A549 (cell line): ENCODE data around the gene SUB1. TPM values are rescaled to one million over a fixed set of nuclear protein-coding genes. Genes with fewer than 3 reads are reported as not detected.

ENCODE experiments used
- ATAC-seq, 2 experiments: fragments of 200-7000 bp in 1 of 2; fragments of >200 bp in 1 of 2; cut with Nextera tagmentation in 1 of 2; cut with Tn5 transposase in 1 of 2; 3 replicates each; pipeline versions ENCODE4 v1.8.0 to v1.9.1; 2018 to 2020; ENCODE audit warnings: mild to moderate bottlenecking in 1 of 2, moderate library complexity in 1 of 2
- CTCF ChIA-PET: fragments of 300-600 bp; sonication (Branson Sonifier 250); formaldehyde crosslinking; extraction: SDS; loops from one replicate; lab custom pipeline; 2021; ENCODE audit warnings: antibody characterized with exemption, inconsistent platforms; lab: Yijun Ruan, JAX
- POLR2A ChIA-PET: fragments of 350-600 bp; formaldehyde crosslinking; extraction: SDS; loops from one replicate; lab custom pipeline; 2021; ENCODE audit warnings: antibody characterized with exemption, inconsistent platforms; lab: Yijun Ruan, JAX
- DNase-seq, 2 experiments: peaks; one replicate each; pipeline versions ENCODE4 v3.0.0 to v3.0.0-alpha.2; 2011 to 2016; ENCODE audit warnings: low read depth in 1 of 2, low spot score in 1 of 2
- FAIRE-seq: peaks from 2 replicates; lab custom pipeline; 2011; peaks lifted over from hg19 to GRCh38; lab: Jason Lieb, UNC
- H3K27ac ChIP-seq, 2 experiments: fragments of >200 bp; sonication (Bioruptor Twin); formaldehyde crosslinking; 3 replicates each; pipeline ENCODE4 v1.5.1; 2016 to 2017
- H3K4me1 ChIP-seq: fragments of >200 bp; sonication (Bioruptor Twin); formaldehyde crosslinking; 3 replicates; pipeline ENCODE4 v1.6.1; 2016
- H3K4me2 ChIP-seq: fragments of >200 bp; sonication (Bioruptor Twin); formaldehyde crosslinking; 3 replicates; pipeline ENCODE4 v1.6.1; 2016
- H3K4me3 ChIP-seq: fragments of >200 bp; sonication (Bioruptor Twin); formaldehyde crosslinking; 3 replicates; pipeline ENCODE4 v1.5.1; 2016
- H3K9me3 ChIP-seq: fragments of >200 bp; sonication (Bioruptor Twin); formaldehyde crosslinking; 3 replicates; pipeline ENCODE4 v1.6.1; 2016
- BCL3 ChIP-seq: fragments of >200 bp; sonication (Bioruptor Twin); formaldehyde crosslinking; IDR thresholded peaks from 3 replicates; pipeline ENCODE4 v1.6.1; 2016
- BHLHE40 ChIP-seq: IDR thresholded peaks from 2 replicates; pipeline ENCODE4 v1.6.1; 2012; ENCODE audit warnings: low read depth, low read length, inconsistent platforms
- CEBPB ChIP-seq, 2 experiments: fragments of >200 bp in 1 of 2; sonication (Bioruptor Twin) in 1 of 2; formaldehyde crosslinking in 1 of 2; IDR thresholded peaks; 2 replicates each; pipeline ENCODE4 v1.6.1; 2012 to 2016
- CHD4 ChIP-seq: fragments of 200-600 bp; sonication (generic); IDR thresholded peaks from 2 replicates; pipeline ENCODE4 v1.6.1; 2016; ENCODE audit warnings: antibody characterized with exemption, mild to moderate bottlenecking, borderline replicate concordance
- CTCF ChIP-seq: fragments of >200 bp; sonication (Bioruptor Twin); formaldehyde crosslinking; IDR thresholded peaks from 3 replicates; pipeline ENCODE4 v1.5.1; 2016
- EHMT2 ChIP-seq: fragments of 200-600 bp; sonication (generic); IDR thresholded peaks from 2 replicates; pipeline ENCODE4 v1.6.1; 2016; ENCODE audit warnings: antibody characterized with exemption, low read depth, mild to moderate bottlenecking, moderate library complexity
- FOSL2 ChIP-seq, 2 experiments: fragments of 450-650 bp in 1 of 2; fragments of >200 bp in 1 of 2; sonication (Bioruptor Twin) in 1 of 2; formaldehyde crosslinking; IDR thresholded peaks; 2 replicates each; pipeline versions ENCODE4 v1.5.0 to v1.6.1; 2016 to 2020; ENCODE audit warnings: mild to moderate bottlenecking in 1 of 2, moderate library complexity in 1 of 2
- HES2 ChIP-seq: fragments of >200 bp; sonication (Bioruptor Twin); formaldehyde crosslinking; IDR thresholded peaks from 2 replicates; pipeline ENCODE4 v1.6.1; 2016
- HOXB5 ChIP-seq: fragments of 250-450 bp; sonication (Bioruptor Pico); IDR thresholded peaks from 2 replicates; pipeline ENCODE4 v1.5.0; 2020; ENCODE audit warnings: mild to moderate bottlenecking, moderate library complexity
- JUN ChIP-seq, 2 experiments: fragments of >200 bp; sonication (Bioruptor Twin); formaldehyde crosslinking; IDR thresholded peaks; 2 replicates in 1 of 2; 3 replicates in 1 of 2; pipeline ENCODE4 v1.6.1; 2016 to 2017
- PHF8 ChIP-seq: fragments of 200-600 bp; sonication (generic); IDR thresholded peaks from 2 replicates; pipeline ENCODE4 v1.6.1; 2016; ENCODE audit warnings: low read depth, mild to moderate bottlenecking, antibody characterized with exemption, moderate library complexity, borderline replicate concordance
- POLR2A ChIP-seq: IDR thresholded peaks from 2 replicates; pipeline ENCODE4 v1.6.1; 2012; ENCODE audit warnings: mild to moderate bottlenecking, low read length
- RAD21 ChIP-seq, 2 experiments: fragments of >200 bp in 1 of 2; sonication (Bioruptor Twin) in 1 of 2; formaldehyde crosslinking in 1 of 2; IDR thresholded peaks in 1 of 2; conservative IDR thresholded peaks in 1 of 2; 2 replicates in 1 of 2; 3 replicates in 1 of 2; pipeline ENCODE4 v1.6.1; 2012 to 2018; ENCODE audit warnings: inconsistent platforms in 1 of 2
- SMC3 ChIP-seq: fragments of >200 bp; sonication (Bioruptor Twin); formaldehyde crosslinking; IDR thresholded peaks from 3 replicates; pipeline ENCODE4 v1.6.1; 2018; ENCODE audit warnings: inconsistent platforms
- SREBF2 ChIP-seq: fragments of 450-650 bp; IDR thresholded peaks from 2 replicates; pipeline ENCODE4 v1.6.1; 2014; ENCODE audit warnings: mild to moderate bottlenecking, moderate library complexity
- TFCP2L1 ChIP-seq: fragments of 250-450 bp; sonication (Bioruptor Pico); IDR thresholded peaks from 2 replicates; pipeline ENCODE4 v1.5.0; 2021; ENCODE audit warnings: mild to moderate bottlenecking
- ZFP36 ChIP-seq: fragments of 450-650 bp; IDR thresholded peaks from 2 replicates; pipeline ENCODE4 v1.6.1; 2014; ENCODE audit warnings: borderline replicate concordance; ENCODE audit not compliant: partially characterized antibody
- WGBS: methylation state at CpG from one replicate; pipeline ENCODE4 v1.1.6; 2017; ENCODE audit errors: missing lambda C conversion rate; 5-methylcytosine and 5-hydroxymethylcytosine counted together
- polyA minus RNA-seq: library from RNA; depleted of rRNA, polyadenylated mRNA; stranded (reverse); fragments of >200 nt; gene quantifications from 2 replicates; pipeline ENCODE4 v1.2.3, GENCODE V29; 2011; rRNA and poly(A)+ RNA removed
- polyA plus RNA-seq, 4 experiments: library from polyadenylated mRNA; depleted of rRNA in 3 of 4; stranded (reverse); fragments of >200 nt; fragmentation: RNase III in 1 of 4; extraction: RNeasy Plus Mini Kit Qiagen cat#74134 plus additional on column Dnase treatment in 1 of 4; gene quantifications; 2 replicates in 3 of 4; 3 replicates in 1 of 4; pipeline ENCODE4 v1.2.3, GENCODE V29; 2011 to 2017
- TF ChIP-seq, protein P1 (sequence below): fragments of 450-650 bp; IDR thresholded peaks from 2 replicates; pipeline ENCODE4 v1.6.1; 2014; ENCODE audit warnings: antibody characterized with exemption
- TF ChIP-seq, protein P2 (sequence below): IDR thresholded peaks from 2 replicates; pipeline ENCODE4 v1.6.1; 2012
- TF ChIP-seq, protein P3 (sequence below): IDR thresholded peaks from 2 replicates; pipeline ENCODE4 v1.6.1; 2012

The SUB1 gene
- polyA plus RNA-seq (2011; rRNA removed) (179 and 450 TPM in 2 replicates), polyA plus RNA-seq (2017; fragmentation: RNase III; extraction: RNeasy Plus Mini Kit Qiagen cat#74134 plus additional on column Dnase treatment) (190 to 208 TPM (median 197 TPM) in 3 replicates), polyA minus RNA-seq (15.5 and 17.4 TPM in 2 replicates)
- 41.4 and 61.8 TPM in 2 replicates for polyA plus RNA-seq (2012; cell fraction: cytosol; rRNA removed)
- 12.9 and 27.8 TPM in 2 replicates for polyA plus RNA-seq (2012; cell fraction: nucleus; rRNA removed)

- FAIRE-seq (no peak), ATAC-seq (peak; percentile 93 to 94), DNase-seq (peak; percentile 92 to 94)
- Histone ChIP-seq H3K4me2 (peak within 1 kb of the TSS; percentile 87), H3K4me1 (peaks cover 24% of the 10 kb centered on the region), H3K27ac (peak within 1 kb of the TSS; percentile 92 to 96), H3K4me3 (peak within 1 kb of the TSS; percentile 85), H3K9me3 (no peaks in the 10 kb centered on the region)
- TF ChIP-seq HES2 (no peak), FOSL2 (IDR thresholded peaks at IDR 0.05) (no peak), FOSL2 (CRISPR knock-in tag; IDR thresholded peaks at IDR 0.05) (peak; percentile 51), BCL3 (peak; percentile 75; the same call in 1 of the 3 replicates), TFCP2L1 (CRISPR knock-in tag) (no peak; the same call in 1 of the 2 replicates), CHD4 (no peak), JUN (IDR thresholded peaks at IDR 0.05) (peak; percentile 78 to 83), SMC3 (no peak), PHF8 (peak; percentile 92), POLR2A (peak; percentile 84), ZFP36 (no peak), RAD21 (conservative IDR thresholded peaks at IDR 0.05 in 1 of 2, IDR thresholded peaks at IDR 0.05 in 1 of 2) (0 out of 5 replicates have a peak, but pooled peaks of 1 of the 2 experiments have one; percentile 10), CTCF (peak; percentile 13; the same call in 1 of the 3 replicates), HOXB5 (no peak), CEBPB (IDR thresholded peaks at IDR 0.05) (no peak), EHMT2 (no peak), SREBF2 (no peak), BHLHE40 (peak; percentile 79)
- TF ChIP-seq, protein P1, sequence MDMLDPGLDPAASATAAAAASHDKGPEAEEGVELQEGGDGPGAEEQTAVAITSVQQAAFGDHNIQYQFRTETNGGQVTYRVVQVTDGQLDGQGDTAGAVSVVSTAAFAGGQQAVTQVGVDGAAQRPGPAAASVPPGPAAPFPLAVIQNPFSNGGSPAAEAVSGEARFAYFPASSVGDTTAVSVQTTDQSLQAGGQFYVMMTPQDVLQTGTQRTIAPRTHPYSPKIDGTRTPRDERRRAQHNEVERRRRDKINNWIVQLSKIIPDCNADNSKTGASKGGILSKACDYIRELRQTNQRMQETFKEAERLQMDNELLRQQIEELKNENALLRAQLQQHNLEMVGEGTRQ = peak; percentile 97
- TF ChIP-seq, protein P2, sequence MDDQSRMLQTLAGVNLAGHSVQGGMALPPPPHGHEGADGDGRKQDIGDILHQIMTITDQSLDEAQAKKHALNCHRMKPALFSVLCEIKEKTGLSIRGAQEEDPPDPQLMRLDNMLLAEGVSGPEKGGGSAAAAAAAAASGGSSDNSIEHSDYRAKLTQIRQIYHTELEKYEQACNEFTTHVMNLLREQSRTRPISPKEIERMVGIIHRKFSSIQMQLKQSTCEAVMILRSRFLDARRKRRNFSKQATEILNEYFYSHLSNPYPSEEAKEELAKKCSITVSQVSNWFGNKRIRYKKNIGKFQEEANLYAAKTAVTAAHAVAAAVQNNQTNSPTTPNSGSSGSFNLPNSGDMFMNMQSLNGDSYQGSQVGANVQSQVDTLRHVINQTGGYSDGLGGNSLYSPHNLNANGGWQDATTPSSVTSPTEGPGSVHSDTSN = no peak
- TF ChIP-seq, protein P3, sequence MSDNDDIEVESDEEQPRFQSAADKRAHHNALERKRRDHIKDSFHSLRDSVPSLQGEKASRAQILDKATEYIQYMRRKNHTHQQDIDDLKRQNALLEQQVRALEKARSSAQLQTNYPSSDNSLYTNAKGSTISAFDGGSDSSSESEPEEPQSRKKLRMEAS = peak; percentile 65
- ChIA-PET CTCF (interaction anchor here (0.9 to 3.1 kb wide), 7 partner anchors 12 to 353 kb away, joined by 3 to 13 read pairs (median 4); no protein-coding TSS in a partner anchor), POLR2A (interaction anchor here (0.7 to 1.3 kb wide), 3 partner anchors 20 to 96 kb away, joined by 3 to 7 read pairs (median 4); no protein-coding TSS in a partner anchor)
- WGBS = under 1% methylated on average over 41 of the region's 89 CpGs
Measured at GRCh38 chr5:32585446-32586275, at the start of gene SUB1. TSS of gene SUB1 (plus strand) at chr5:32585557. CDS start at chr5:32588513, 2,956 bp downstream.
